NB4 (cell line): ENCODE results near the gene STK32B.
"Not testable (repeated sequence)": the region's sequence is repeated elsewhere in the genome, so short reads cannot be mapped to it uniquely, and the experiment has no call there.

ENCODE experiments used
- POLR2A ChIP-seq: IDR thresholded peaks from 2 replicates; pipeline ENCODE4 v1.6.1; 2011; ENCODE audit warnings: mild to moderate bottlenecking; ENCODE audit not compliant: insufficient read length; ENCODE audit errors: extremely low read depth
- TF ChIP-seq, protein P1 (sequence below): IDR thresholded peaks from one replicate; pipeline ENCODE4 v1.5.1; 2012; ENCODE audit warnings: low read depth, low read length
- TF ChIP-seq, protein P2 (sequence below): IDR thresholded peaks from 2 replicates; pipeline ENCODE4 v1.6.1; 2011; ENCODE audit warnings: low read depth, low read length

DNA sequence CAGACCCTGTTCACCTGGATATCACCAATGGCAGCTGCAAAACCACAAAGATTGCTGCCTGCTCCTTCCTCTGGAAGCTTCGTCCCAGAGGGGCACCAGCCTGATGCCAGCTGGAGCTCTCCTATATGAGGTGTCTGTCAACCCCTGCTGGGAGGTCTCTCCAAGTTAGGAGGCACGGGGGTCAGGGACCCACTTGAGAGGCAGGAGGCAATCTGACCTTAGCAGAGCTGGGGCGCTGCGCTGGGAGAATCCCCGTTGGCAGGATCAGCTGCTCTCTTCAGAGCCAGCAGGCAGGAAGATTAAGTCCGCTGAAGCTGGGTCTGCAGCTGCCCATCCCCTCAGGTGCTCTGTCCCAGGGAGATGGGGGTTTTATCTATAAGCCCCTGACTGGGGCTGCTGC is 49.6 kb upstream of the STK32B start:
- TF ChIP-seq, protein P1, sequence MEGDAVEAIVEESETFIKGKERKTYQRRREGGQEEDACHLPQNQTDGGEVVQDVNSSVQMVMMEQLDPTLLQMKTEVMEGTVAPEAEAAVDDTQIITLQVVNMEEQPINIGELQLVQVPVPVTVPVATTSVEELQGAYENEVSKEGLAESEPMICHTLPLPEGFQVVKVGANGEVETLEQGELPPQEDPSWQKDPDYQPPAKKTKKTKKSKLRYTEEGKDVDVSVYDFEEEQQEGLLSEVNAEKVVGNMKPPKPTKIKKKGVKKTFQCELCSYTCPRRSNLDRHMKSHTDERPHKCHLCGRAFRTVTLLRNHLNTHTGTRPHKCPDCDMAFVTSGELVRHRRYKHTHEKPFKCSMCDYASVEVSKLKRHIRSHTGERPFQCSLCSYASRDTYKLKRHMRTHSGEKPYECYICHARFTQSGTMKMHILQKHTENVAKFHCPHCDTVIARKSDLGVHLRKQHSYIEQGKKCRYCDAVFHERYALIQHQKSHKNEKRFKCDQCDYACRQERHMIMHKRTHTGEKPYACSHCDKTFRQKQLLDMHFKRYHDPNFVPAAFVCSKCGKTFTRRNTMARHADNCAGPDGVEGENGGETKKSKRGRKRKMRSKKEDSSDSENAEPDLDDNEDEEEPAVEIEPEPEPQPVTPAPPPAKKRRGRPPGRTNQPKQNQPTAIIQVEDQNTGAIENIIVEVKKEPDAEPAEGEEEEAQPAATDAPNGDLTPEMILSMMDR, result not testable (repeated sequence)
- not testable (repeated sequence) for TF ChIP-seq POLR2A
- TF ChIP-seq, protein P2, sequence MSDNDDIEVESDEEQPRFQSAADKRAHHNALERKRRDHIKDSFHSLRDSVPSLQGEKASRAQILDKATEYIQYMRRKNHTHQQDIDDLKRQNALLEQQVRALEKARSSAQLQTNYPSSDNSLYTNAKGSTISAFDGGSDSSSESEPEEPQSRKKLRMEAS, result not testable (repeated sequence)
